ENCODE measurements around the gene SPON1.

The SPON1 gene

GRCh38 chr11:14184028-14184940, 221.8 kb downstream of the SPON1 start:
- CTCF ChIA-PET: no interaction called here
- no peak for DNase-seq (ENCODE audit: extremely low spot score)
- no peak for TF ChIP-seq FOXM1 (IDR thresholded peaks at IDR 0.05; ENCODE audit: borderline replicate concordance)
- TF ChIP-seq FOXA1 (IDR thresholded peaks at IDR 0.05): no peak
- no peak for TF ChIP-seq CTBP1 (IDR thresholded peaks at IDR 0.05; ENCODE audit: borderline replicate concordance)
- no peak for TF ChIP-seq ZNF384 (IDR thresholded peaks at IDR 0.05)
- TF ChIP-seq SUZ12 (IDR thresholded peaks at IDR 0.05): no peak
- no peak for TF ChIP-seq TARDBP (IDR thresholded peaks at IDR 0.05)
- TF ChIP-seq PKNOX1 (IDR thresholded peaks at IDR 0.05): no peak
- TF ChIP-seq FOXK2 (IDR thresholded peaks at IDR 0.05): no peak
- no peak for TF ChIP-seq LEF1 (IDR thresholded peaks at IDR 0.05; ENCODE audit: borderline replicate concordance)
- TF ChIP-seq SP1 (IDR thresholded peaks at IDR 0.05): no peak
- no peak for TF ChIP-seq NFRKB (IDR thresholded peaks at IDR 0.05)
- TF ChIP-seq BHLHE40 (IDR thresholded peaks at IDR 0.05; ENCODE audit: borderline replicate concordance): no peak
- no peak for TF ChIP-seq HDGF (IDR thresholded peaks at IDR 0.05; ENCODE audit: borderline replicate concordance)
- POLR2A ChIA-PET: no interaction called here

DNA sequence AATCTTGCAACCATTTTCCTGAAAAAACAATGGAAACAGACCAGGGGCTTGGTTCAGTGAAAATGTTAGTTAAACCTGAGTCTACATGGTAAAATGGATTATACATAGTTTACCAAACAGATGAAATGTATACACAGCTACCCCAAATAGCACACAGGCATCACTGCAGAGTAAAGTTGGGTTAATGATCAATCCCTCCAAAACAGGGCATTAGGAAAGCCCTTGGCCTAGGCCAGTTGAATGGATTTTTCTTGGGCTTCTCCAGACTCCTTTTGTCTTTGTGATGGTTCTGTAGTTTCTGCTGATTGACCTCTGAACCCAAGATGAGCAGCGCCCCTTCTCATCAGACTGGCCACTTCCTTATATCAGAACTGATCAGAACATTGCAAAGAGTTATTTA, 222.9 kb downstream of the SPON1 start:
- CTCF ChIA-PET: no interaction called here
- POLR2A ChIA-PET: no interaction called here
- no peak for DNase-seq (ENCODE audit: extremely low spot score)
- TF ChIP-seq L3MBTL2 (conservative IDR thresholded peaks at IDR 0.05): no peak
- TF ChIP-seq CTBP1 (IDR thresholded peaks at IDR 0.05; ENCODE audit: borderline replicate concordance): no peak
- no peak for TF ChIP-seq ARNT (IDR thresholded peaks at IDR 0.05)
- TF ChIP-seq SP1 (IDR thresholded peaks at IDR 0.05): no peak
- TF ChIP-seq TARDBP (IDR thresholded peaks at IDR 0.05): no peak
- no peak for TF ChIP-seq LEF1 (IDR thresholded peaks at IDR 0.05; ENCODE audit: borderline replicate concordance)
- no peak for TF ChIP-seq BHLHE40 (IDR thresholded peaks at IDR 0.05; ENCODE audit: borderline replicate concordance)
- no peak for TF ChIP-seq NFRKB (IDR thresholded peaks at IDR 0.05)
- TF ChIP-seq FOXK2 (IDR thresholded peaks at IDR 0.05): no peak
- no peak for TF ChIP-seq FOXM1 (IDR thresholded peaks at IDR 0.05; ENCODE audit: borderline replicate concordance)
- TF ChIP-seq PKNOX1 (IDR thresholded peaks at IDR 0.05): no peak
- TF ChIP-seq ZNF384 (IDR thresholded peaks at IDR 0.05): no peak
- TF ChIP-seq ELF4 (IDR thresholded peaks at IDR 0.05): no peak
- no peak for TF ChIP-seq SUZ12 (IDR thresholded peaks at IDR 0.05)

- TF ChIP-seq SUZ12 (IDR thresholded peaks at IDR 0.05): no peak
- no peak for TF ChIP-seq BHLHE40 (IDR thresholded peaks at IDR 0.05; ENCODE audit: borderline replicate concordance)
- TF ChIP-seq FOXK2 (IDR thresholded peaks at IDR 0.05): no peak
- POLR2A ChIA-PET: no interaction called here
- DNase-seq (ENCODE audit: extremely low spot score): no peak
- CTCF ChIA-PET: no interaction called here
Measured at GRCh38 chr11:14186046-14186775, 223.7 kb downstream of the SPON1 start.

DNA sequence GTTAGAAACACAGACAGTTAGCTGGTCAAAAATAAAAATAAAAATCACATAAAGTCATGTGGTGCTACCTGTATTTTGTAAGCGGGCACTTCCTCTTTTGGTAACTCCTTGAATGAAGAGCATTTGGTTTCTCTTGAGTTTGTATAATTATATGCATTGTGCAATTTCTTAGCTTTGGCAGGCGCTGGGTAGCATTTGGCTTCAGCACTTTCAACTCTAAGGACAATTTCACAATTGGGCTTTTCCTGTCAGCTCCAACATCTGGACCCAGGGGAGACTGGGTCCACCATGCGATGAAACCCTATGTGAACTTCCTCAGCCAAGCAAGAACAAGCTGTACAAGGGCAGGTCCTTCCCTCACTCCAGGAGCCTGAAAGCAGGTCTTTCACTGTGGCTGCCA, 227.4 kb downstream of the SPON1 start:
- DNase-seq (ENCODE audit: extremely low spot score): no peak
- CTCF ChIA-PET: interaction anchor here (0.6 kb wide), 1 partner anchor 222 kb away, joined by 3 read pairs; no protein-coding TSS in a partner anchor
- TF ChIP-seq FOXM1 (IDR thresholded peaks at IDR 0.05; ENCODE audit: borderline replicate concordance) (no peak), FOXA1 (IDR thresholded peaks at IDR 0.05) (no peak), ELF4 (IDR thresholded peaks at IDR 0.05) (no peak), HDGF (IDR thresholded peaks at IDR 0.05; ENCODE audit: borderline replicate concordance) (no peak), FOXK2 (IDR thresholded peaks at IDR 0.05) (no peak), ZNF384 (IDR thresholded peaks at IDR 0.05) (no peak), BHLHE40 (IDR thresholded peaks at IDR 0.05; ENCODE audit: borderline replicate concordance) (no peak), LEF1 (IDR thresholded peaks at IDR 0.05; ENCODE audit: borderline replicate concordance) (no peak), TARDBP (IDR thresholded peaks at IDR 0.05) (no peak), NFRKB (IDR thresholded peaks at IDR 0.05) (no peak), SP1 (IDR thresholded peaks at IDR 0.05) (no peak), ARNT (IDR thresholded peaks at IDR 0.05) (no peak), L3MBTL2 (conservative IDR thresholded peaks at IDR 0.05) (no peak)
- POLR2A ChIA-PET: no interaction called here

DNA sequence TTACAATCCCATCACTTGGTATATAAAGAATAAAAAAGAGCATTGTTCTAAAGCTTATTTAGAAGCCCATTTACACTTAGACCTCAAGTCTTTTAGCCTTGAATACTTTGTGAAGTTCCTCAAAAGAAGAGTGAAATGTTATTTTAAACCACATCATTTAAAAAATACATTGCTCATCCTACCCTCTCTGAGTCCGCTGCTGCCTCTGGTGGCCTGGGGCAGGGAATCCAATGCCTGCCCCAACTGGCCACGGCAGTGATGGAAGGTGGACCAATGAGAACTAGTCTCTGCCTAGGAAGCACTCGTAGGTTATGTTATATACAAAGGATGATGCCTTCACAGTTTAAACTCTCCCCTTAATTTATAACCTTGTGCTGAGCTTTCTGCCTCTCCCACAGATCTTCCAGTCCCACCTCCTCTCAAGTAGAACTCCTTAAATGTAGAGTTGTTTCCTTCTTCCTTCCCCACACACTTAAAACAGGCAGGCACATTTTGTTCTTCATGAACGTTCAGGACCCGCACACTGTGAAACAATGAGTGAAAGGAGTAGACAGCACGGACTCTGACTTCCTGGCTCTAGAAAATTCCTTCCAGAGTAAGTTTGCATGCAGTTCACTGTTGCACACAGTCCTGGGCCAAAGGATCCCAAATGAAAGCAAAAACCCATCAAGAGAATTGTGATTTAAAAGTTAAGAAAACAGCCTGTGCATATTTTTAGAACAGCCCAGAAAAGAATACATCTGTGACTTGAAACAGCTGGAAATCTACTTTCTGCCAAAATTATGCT, 228.7 kb downstream of the SPON1 start:
- TF ChIP-seq ELF4 (IDR thresholded peaks at IDR 0.05) (no peak), NFRKB (IDR thresholded peaks at IDR 0.05) (no peak), PKNOX1 (IDR thresholded peaks at IDR 0.05) (no peak), HDGF (IDR thresholded peaks at IDR 0.05; ENCODE audit: borderline replicate concordance) (no peak), FOXA1 (IDR thresholded peaks at IDR 0.05) (no peak), BHLHE40 (IDR thresholded peaks at IDR 0.05; ENCODE audit: borderline replicate concordance) (no peak), L3MBTL2 (conservative IDR thresholded peaks at IDR 0.05) (no peak)
- DNase-seq (ENCODE audit: extremely low spot score): no peak
- ChIA-PET CTCF (no interaction called here), POLR2A (no interaction called here)
